Spleen (tissue), 11 donors: ENCODE measurements around the gene CNOT10. TPM values are rescaled to one million over a fixed set of nuclear protein-coding genes. Genes with fewer than 3 reads are reported as not detected.

Source experiments
- DNase-seq: peaks from one replicate; pipeline ENCODE4 v3.0.0-alpha.2; 2020
- H3K27ac ChIP-seq, 8 donors: fragments of 200-600 bp; sonication (generic) in 7 of 8; 1 replicate in 4 of 8; 2 replicates in 4 of 8; pipeline versions ENCODE4 v1.5.0 to v1.8.0; 2016 to 2021; ENCODE audit warnings: inconsistent platforms in 4 of 8, mild to moderate bottlenecking in 4 of 8, moderate library complexity in 1 of 8
- H3K27me3 ChIP-seq, 7 donors: fragments of 200-600 bp; sonication (generic) in 6 of 7; replicated peaks in 1 of 7; 1 replicate in 4 of 7; 2 replicates in 3 of 7; pipeline versions ENCODE4 v1.5.0 to v1.8.0; 2016 to 2021; ENCODE audit warnings: inconsistent platforms in 3 of 7, mild to moderate bottlenecking in 1 of 7
- H3K36me3 ChIP-seq, 6 donors: fragments of 200-600 bp; sonication (generic) in 5 of 6; 1 replicate in 4 of 6; 2 replicates in 2 of 6; pipeline versions ENCODE4 v1.5.0 to v1.8.0; 2016 to 2021; ENCODE audit warnings: inconsistent platforms in 2 of 6
- H3K4me1 ChIP-seq, 6 donors: fragments of 200-600 bp; sonication (generic) in 5 of 6; 1 replicate in 3 of 6; 2 replicates in 3 of 6; pipeline versions ENCODE4 v1.5.0 to v1.8.0; 2016 to 2021; ENCODE audit warnings: inconsistent platforms in 3 of 6
- H3K4me3 ChIP-seq, 8 donors: fragments of 200-600 bp; sonication (generic) in 7 of 8; 1 replicate in 4 of 8; 2 replicates in 4 of 8; pipeline versions ENCODE4 v1.5.0 to v1.8.0; 2016 to 2021; ENCODE audit warnings: inconsistent platforms in 4 of 8, mild to moderate bottlenecking in 4 of 8, moderate library complexity in 2 of 8
- H3K9me3 ChIP-seq, 8 donors: fragments of 200-600 bp; sonication (generic) in 7 of 8; 1 replicate in 4 of 8; 2 replicates in 4 of 8; pipeline versions ENCODE4 v1.5.0 to v1.8.0; 2016 to 2021; ENCODE audit warnings: inconsistent platforms in 4 of 8
- CTCF ChIP-seq, 11 experiments: fragments of 200-600 bp in 7 of 11; fragments of 450-650 bp in 4 of 11; sonication (generic) in 4 of 11; IDR thresholded peaks in 8 of 11; conservative IDR thresholded peaks in 3 of 11; 1 replicate in 7 of 11; 2 replicates in 4 of 11; pipeline versions ENCODE4 v1.4.0 to v1.8.0; 2016 to 2021; ENCODE audit warnings: antibody characterized with exemption in 11 of 11, inconsistent platforms in 4 of 11, mild to moderate bottlenecking in 1 of 11
- POLR2A ChIP-seq, 3 donors: fragments of 450-650 bp; IDR thresholded peaks; one replicate each; pipeline ENCODE4 v1.5.1; 2017; ENCODE audit warnings: antibody characterized with exemption in 3 of 3, mild to moderate bottlenecking in 1 of 3
- POLR2AphosphoS5 ChIP-seq, 3 donors: sonication (generic); formaldehyde crosslinking; IDR thresholded peaks; one replicate each; pipeline ENCODE4 v1.5.1; 2017; ENCODE audit warnings: antibody characterized with exemption in 3 of 3
- WGBS, 5 donors: extraction: QIAGEN DNeasy Blood & Tissue Kit in 3 of 5; methylation state at CpG; one replicate each; pipeline versions ENCODE4 v1.1.5 to v1.1.7; 2013 to 2018; 5-methylcytosine and 5-hydroxymethylcytosine counted together
- intact Hi-C: fragments of 100-400 bp; cut with DNase I; formaldehyde crosslinking; loops from one replicate; pipeline ENCODE4 v1.15.0; 2023; ENCODE audit warnings: low total_unique reads
- polyA plus RNA-seq, 3 donors: library from polyadenylated mRNA; stranded (reverse); fragments of 200-250 nt; gene quantifications; one replicate each; pipeline ENCODE4 v1.2.1, GENCODE V29; 2013
- total RNA-seq, 7 donors: library from RNA; depleted of rRNA in 3 of 7; stranded (reverse); fragments of >200 nt in 3 of 7; fragmentation: NEBNext Ultra II Directional in 4 of 7; extraction: Animal tissue kit (Norgen Biotek cat#: 25700) in 4 of 7; gene quantifications; one replicate each; pipeline versions ENCODE4 v1.1.0 to v1.2.1, GENCODE V29; 2016 to 2021
- donor health status: healthy with polysubstance abuse.
- donor health status: DM: no; HTN: no; CAD: no; lungs with moderate emphysema.
- donor health status: DM: no; HTN: no; CAD: no.
- donor health status: Bipolar disorder and iron deficiency.
- donor health status: healthy.
- donor health status: DM: no; HTN: no; CAD: no.
- donor health status: DM: yes; HTN: yes; CAD: no.

CNOT10 gene
- total and polyA plus RNA-seq, 10 donors, result 19.2 to 48.3 (median 34.2) TPM

GRCh38 chr3:32764481-32764880 is 79.5 kb downstream of the CNOT10 start:
- H3K27me3 ChIP-seq, result no peaks in the 10 kb centered on the region
- H3K9me3 ChIP-seq, result no peaks in the 10 kb centered on the region
- no peak overlapping the region for H3K4me3 ChIP-seq
- TF ChIP-seq POLR2A (IDR thresholded peaks at IDR 0.05) (no peak), POLR2AphosphoS5 (IDR thresholded peaks at IDR 0.05) (no peak), CTCF (IDR thresholded peaks at IDR 0.05 in 8 of 11, conservative IDR thresholded peaks at IDR 0.05 in 3 of 11) (no peak)
- intact Hi-C loops, result no loop called here
- H3K27ac ChIP-seq, result no peak overlapping the region
- no peaks in the 10 kb centered on the region for H3K4me1 ChIP-seq
- no peak for DNase-seq
- H3K36me3 ChIP-seq, result peaks cover 0 to 88% (median 74%) of the 10 kb centered on the region in 6 donors
- 92 to 98% (median 96%) methylated on average over 8 of the region's 8 CpGs for WGBS, 5 donors

- no peak for TF ChIP-seq POLR2A (IDR thresholded peaks at IDR 0.05)
- no peak for TF ChIP-seq POLR2AphosphoS5 (IDR thresholded peaks at IDR 0.05)
- TF ChIP-seq CTCF (IDR thresholded peaks at IDR 0.05 in 8 of 11, conservative IDR thresholded peaks at IDR 0.05 in 3 of 11), result no peak
- no peak for DNase-seq
- H3K27ac ChIP-seq, result no peak overlapping the region
- H3K27me3 ChIP-seq, result peaks cover 0 to 9% (median 0%) of the 10 kb centered on the region in 7 donors
- intact Hi-C loops, result no loop called here
- H3K4me1 ChIP-seq, result peaks cover 0 to 19% (median 13%) of the 10 kb centered on the region in 6 donors
- no peaks in the 10 kb centered on the region for H3K9me3 ChIP-seq
- H3K4me3 ChIP-seq, result no peak overlapping the region
- WGBS, 5 donors, result 61 to 91% (median 81%) methylated on average over 4 of the region's 4 CpGs
- H3K36me3 ChIP-seq, result peaks cover 0 to 36% (median 14%) of the 10 kb centered on the region in 6 donors
Measured at GRCh38 chr3:32778389-32778788, 93.4 kb downstream of the CNOT10 start.

GRCh38 chr3:32780071-32780734 is 95.2 kb downstream of the CNOT10 start:
- Histone ChIP-seq H3K27me3 (peaks cover 0 to 9% (median 0%) of the 10 kb centered on the region in 7 donors), H3K9me3 (no peaks in the 10 kb centered on the region), H3K36me3 (peaks cover 0 to 18% (median 0%) of the 10 kb centered on the region in 6 donors), H3K4me1 (peaks cover 0 to 19% (median 13%) of the 10 kb centered on the region in 6 donors), H3K4me3 (peak overlapping the region in 5 of 8 donors; percentile 52 to 81 (median 60)), H3K27ac (no peak overlapping the region)
- intact Hi-C loops, result no loop called here
- DNase-seq, result no peak
- no peak for TF ChIP-seq CTCF (IDR thresholded peaks at IDR 0.05 in 8 of 11, conservative IDR thresholded peaks at IDR 0.05 in 3 of 11)
- no peak for TF ChIP-seq POLR2A (IDR thresholded peaks at IDR 0.05)
- no peak for TF ChIP-seq POLR2AphosphoS5 (IDR thresholded peaks at IDR 0.05)
- 89 to 93% (median 92%) methylated on average over 10 of the region's 10 CpGs for WGBS, 5 donors

GRCh38 chr3:32780735-32781210 is 95.8 kb downstream of the CNOT10 start:
- H3K9me3 ChIP-seq, result no peaks in the 10 kb centered on the region
- 6 to 9% (median 7%) methylated on average over 31 to 36 of the region's 36 CpGs for WGBS, 5 donors
- H3K4me3 ChIP-seq, result peak overlapping the region; percentile 49 to 81 (median 58)
- TF ChIP-seq POLR2A (IDR thresholded peaks at IDR 0.05) (no peak), CTCF (IDR thresholded peaks at IDR 0.05 in 8 of 11, conservative IDR thresholded peaks at IDR 0.05 in 3 of 11) (no peak), POLR2AphosphoS5 (IDR thresholded peaks at IDR 0.05) (no peak)
- peak overlapping the region in 3 of 8 donors; percentile 26 to 51 (median 43) for H3K27ac ChIP-seq
- peak; percentile 82 for DNase-seq
- intact Hi-C loops, result no loop called here
- H3K4me1 ChIP-seq, result peaks cover 0 to 19% (median 13%) of the 10 kb centered on the region in 6 donors
- H3K27me3 ChIP-seq, result peaks cover 0 to 9% (median 0%) of the 10 kb centered on the region in 7 donors
- H3K36me3 ChIP-seq, result peaks cover 0 to 12% (median 0%) of the 10 kb centered on the region in 6 donors
